NB4 (cell line): ENCODE results near the gene DCBLD2.

Source experiments
- DNase-seq: peaks from one replicate; pipeline ENCODE4 v3.0.0; 2010; ENCODE audit warnings: low read depth
- H3K4me3 ChIP-seq: one replicate; pipeline ENCODE4 v1.5.1; 2011; ENCODE audit warnings: mild to moderate bottlenecking, low read depth, low read length, moderate library complexity
- CTCF ChIP-seq: IDR thresholded peaks from one replicate; pipeline ENCODE4 v1.5.1; 2012; ENCODE audit warnings: low read depth, low read length
- MYC ChIP-seq: IDR thresholded peaks from 2 replicates; pipeline ENCODE4 v1.6.1; 2011; ENCODE audit warnings: low read depth, low read length
- POLR2A ChIP-seq: IDR thresholded peaks from 2 replicates; pipeline ENCODE4 v1.6.1; 2011; ENCODE audit warnings: mild to moderate bottlenecking; ENCODE audit not compliant: insufficient read length; ENCODE audit errors: extremely low read depth
- TF ChIP-seq, protein P1 (sequence below): IDR thresholded peaks from 2 replicates; pipeline ENCODE4 v1.6.1; 2011; ENCODE audit warnings: low read depth, low read length

DCBLD2 gene

DNA sequence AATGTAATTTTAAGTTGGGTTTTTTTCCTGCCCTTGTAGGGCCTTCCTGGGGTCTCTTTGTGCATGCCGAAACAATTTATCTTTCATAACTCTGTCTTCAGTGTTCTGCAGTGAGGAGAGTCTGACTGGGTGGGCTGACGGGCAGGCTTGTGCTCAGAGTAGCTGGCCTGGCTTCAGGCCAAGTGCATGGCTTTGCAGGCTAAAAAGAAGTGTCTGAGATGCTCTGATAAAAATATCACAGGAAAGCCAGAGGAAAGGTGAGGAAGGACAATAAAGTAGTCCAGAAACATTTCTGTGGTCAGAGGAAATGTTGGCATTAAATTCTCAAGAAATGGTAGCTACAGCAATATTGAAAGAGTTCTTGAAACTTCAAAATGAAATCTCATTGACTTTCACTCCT is 112.8 kb downstream of the DCBLD2 start:
- TF ChIP-seq POLR2A = no peak
- TF ChIP-seq CTCF = no peak
- TF ChIP-seq, protein P1, sequence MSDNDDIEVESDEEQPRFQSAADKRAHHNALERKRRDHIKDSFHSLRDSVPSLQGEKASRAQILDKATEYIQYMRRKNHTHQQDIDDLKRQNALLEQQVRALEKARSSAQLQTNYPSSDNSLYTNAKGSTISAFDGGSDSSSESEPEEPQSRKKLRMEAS = no peak
- TF ChIP-seq MYC = no peak
- no peak for DNase-seq
- H3K4me3 ChIP-seq = no peak overlapping the region

- TF ChIP-seq POLR2A = no peak
- TF ChIP-seq MYC = no peak
- TF ChIP-seq, protein P1 = no peak
- no peak for TF ChIP-seq CTCF
- H3K4me3 ChIP-seq = no peak overlapping the region
- DNase-seq = no peak
Measured at GRCh38 chr3:98787181-98787580, 114.3 kb downstream of the DCBLD2 start.

- TF ChIP-seq MYC (no peak), POLR2A (no peak), CTCF (no peak)
- TF ChIP-seq, protein P1 = no peak
- H3K4me3 ChIP-seq = no peak overlapping the region
- DNase-seq = peak; percentile 85
Measured at GRCh38 chr3:98786364-98787006, 115.0 kb downstream of the DCBLD2 start.

GRCh38 chr3:98784666-98785600 is 116.6 kb downstream of the DCBLD2 start:
- no peak overlapping the region for H3K4me3 ChIP-seq
- peak; percentile 62 for DNase-seq
- no peak for TF ChIP-seq MYC
- TF ChIP-seq, protein P1 = no peak
- no peak for TF ChIP-seq CTCF

GRCh38 chr3:98784042-98784441 is 117.5 kb downstream of the DCBLD2 start:
- TF ChIP-seq, protein P1 = no peak
- TF ChIP-seq POLR2A = no peak
- TF ChIP-seq CTCF = no peak
- TF ChIP-seq MYC = no peak
- H3K4me3 ChIP-seq = no peak overlapping the region
- DNase-seq = no peak
